Ramos (cell line): ENCODE measurements around the gene BMPR1A.
"Not testable (repeated sequence)": the region's sequence is repeated elsewhere in the genome, so short reads cannot be mapped to it uniquely, and the experiment has no call there.

Experiments
- in situ Hi-C: fragments of 300-500 bp; cut with MboI; formaldehyde crosslinking; loops from one replicate; pipeline ENCODE4 v1.14.3; 2022; ENCODE audit warnings: low sequenced_read_pairs; ENCODE audit not compliant: unreplicated experiment

BMPR1A gene

DNA sequence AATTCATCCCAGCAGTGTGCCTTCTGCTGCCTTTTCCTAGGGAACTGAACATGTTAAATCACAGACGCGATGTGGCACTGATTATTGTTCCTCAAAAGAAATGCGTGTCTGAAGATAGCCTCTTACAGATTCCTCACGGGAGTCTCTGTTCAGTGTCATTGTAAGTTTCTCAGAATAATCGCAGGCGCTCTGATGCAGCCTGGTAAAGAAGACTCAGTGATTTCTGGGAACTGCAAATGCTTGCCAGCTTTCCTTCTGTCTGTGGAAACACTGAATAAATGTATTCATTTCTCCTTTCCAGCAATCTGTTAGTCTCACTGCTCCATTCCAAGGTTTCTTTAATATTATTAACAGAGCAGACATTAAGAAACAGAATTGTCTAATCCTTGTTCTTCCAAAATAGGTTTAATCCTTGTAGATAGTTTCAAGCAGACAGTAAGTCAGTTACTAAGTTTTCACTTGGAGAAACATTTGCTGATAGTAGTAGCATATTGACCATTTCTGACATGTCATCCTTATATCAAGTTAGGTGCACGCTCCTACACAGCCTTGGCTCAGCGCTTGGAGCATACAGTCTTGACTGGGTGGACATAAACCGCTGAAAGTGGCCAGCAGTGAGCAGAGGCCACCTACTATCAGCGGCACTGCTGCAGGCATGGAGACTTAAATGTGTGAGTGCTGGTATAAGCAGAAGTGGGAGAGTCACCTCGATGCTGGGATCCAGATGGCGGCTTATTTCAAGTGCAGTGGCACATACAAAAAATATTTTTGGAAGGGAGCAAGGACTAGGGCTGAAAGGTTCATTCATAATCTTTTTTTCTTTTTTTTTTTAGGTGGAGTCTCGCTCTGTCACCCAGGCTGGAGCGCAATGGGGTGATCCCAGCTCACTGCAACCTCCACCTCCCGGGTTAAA lies 173.3 kb downstream of the BMPR1A start:
- in situ Hi-C loops, result no loop called here

DNA sequence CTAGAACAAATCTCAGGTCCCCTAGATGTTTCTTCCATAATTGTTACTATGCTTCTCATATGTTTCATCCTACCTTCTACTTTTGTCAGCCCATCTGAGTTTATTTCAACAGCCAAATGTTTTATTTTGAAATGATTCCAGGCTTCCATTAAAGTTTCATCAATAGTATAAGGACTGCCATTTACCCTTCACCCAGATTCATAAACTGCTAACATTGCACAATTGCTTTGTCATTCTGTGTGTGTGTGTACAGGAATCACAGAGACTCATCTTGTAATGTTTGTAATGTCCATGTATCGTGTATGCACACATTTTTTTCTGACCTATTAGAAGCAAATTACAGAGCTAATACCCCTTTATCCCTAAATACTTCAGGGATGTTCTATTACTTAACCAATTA lies 175.5 kb downstream of the BMPR1A start:
- in situ Hi-C loops, result no loop called here

DNA sequence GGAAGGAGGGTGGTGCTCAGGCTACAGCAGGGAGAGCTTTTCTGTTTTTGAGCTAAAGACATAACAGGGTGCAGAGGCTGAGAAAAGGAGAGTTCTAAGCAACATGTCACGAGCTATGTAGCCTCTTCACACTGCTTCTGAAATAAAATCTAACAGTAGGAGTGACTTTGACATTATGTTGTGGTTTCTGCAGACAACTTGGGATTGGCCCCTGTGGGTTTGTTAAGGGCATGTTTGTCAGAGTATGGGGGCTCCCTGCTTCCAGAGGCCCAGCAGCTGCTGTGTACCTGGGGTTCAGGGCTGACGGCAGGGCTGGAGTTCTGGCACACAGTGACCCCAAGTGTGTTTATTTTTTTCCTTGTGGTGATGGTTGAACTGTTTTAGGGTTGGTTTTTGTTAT lies 176.3 kb downstream of the BMPR1A start:
- in situ Hi-C loops, result no loop called here

DNA sequence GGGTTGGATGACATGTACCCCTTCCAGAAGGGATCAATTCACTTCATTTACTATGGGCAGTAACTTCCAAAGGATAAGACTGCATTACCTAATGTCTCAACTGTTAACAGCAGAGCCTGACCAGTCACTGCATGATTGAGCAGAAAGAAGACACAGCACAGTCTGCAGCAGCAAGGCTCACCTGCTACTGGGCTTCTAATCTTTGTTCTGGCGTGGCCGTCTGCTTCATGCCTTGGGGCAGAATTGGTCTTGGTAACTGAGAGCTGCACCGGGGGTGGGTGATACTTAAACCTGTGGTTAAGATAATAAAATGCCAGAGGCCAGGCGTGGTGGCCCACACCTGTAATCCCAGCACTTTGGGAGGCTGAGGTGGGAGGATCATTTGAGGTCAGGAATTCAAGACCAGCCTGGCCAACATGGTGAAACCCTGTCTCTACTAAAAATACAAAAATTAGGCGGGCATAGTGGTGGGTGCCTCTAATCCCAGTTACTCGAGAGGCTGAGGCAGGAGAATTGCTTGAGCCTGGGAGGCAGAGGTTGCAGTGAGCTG lies 177.8 kb downstream of the BMPR1A start:
- in situ Hi-C loops, result not testable (repeated sequence)

DNA sequence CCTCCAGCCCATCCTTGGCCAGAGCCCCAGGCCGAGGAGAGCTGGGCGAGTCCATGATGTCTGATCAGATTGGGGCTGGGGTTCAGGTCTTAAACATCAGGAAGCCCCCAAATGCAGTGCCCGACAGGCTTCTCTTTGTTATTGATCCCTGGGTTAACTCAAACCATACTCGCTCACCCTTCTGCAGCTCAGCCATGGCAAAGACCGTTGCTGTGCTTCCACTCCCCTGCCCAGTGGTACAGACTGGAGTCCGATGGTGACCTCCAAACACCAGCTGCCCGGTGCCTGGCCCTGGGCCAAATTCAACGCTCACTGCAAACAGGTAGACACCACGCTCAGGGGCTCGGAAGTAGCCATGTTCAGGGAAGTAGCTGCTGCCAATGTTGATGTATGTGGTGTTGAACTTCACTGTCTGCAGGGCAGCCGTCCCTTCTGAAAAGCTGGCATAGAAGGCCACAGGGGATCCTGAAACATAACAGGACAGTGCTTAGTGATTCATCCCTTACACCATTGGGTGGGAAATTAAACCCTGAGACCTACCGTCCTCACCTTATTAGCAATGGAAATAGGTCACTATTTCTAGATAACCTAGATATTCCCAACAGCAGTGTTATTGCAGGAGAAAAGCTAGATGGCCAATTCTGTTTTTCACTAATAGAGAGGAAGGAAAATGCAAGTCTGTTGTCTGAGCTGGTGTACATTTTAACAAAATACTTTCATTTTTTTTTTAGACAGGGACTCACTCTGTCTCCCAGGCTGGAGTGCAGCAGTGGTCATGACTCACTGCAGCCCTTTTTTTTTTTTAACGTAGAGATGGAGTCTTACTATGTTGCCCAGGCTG lies 180.5 kb downstream of the BMPR1A start:
- in situ Hi-C loops, result no loop called here

DNA sequence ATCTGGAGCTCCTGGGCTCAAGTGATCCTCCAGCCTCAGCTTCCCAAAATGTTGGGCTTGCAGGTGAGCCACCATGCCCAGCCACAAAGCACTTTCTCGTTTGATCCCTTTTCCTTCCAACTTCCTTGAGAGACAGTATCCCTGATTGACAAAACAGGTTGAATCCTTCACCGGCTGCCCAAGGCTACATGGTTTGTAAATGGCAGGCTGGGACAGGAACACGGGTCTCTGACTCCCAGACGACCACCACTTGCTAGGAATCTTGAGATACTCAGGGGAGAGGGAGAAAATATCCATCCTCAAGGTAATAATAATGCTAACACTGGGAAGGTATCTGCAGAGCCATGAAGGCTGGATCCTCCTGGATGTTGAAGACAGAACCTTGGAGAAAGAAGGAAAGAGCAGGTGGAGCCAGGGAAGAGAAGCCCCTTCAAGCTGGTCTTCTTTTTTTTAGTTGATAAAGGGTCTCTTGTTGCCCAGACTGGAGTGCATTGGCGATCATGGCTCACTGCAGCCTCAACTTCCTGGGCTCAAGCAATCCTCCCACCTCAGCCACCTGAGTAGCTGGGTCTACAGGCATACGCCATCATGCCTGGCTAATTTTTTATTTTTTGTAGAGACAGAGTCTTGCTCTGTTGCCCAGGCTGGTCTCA lies 181.2 kb downstream of the BMPR1A start:
- in situ Hi-C loops, result no loop called here

DNA sequence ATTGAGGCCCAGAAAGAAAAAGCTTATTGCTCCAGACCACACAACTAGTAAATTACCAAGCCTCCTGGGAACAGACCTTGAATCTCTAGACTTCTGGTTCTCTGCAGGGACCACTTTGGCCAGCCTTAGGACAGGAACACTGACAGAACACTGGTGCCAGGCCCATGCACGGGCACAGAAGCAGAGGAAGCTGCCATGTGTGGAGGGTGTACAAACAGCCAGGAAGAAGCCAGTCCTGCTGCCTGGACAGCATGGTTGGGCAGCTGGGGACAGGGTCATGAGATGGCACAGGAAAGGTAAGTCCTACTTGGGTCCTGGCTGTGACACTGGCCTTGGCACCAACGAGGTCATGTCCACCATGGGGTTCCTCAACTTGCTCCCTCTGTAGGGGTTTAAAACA lies 181.8 kb downstream of the BMPR1A start:
- in situ Hi-C loops, result no loop called here

DNA sequence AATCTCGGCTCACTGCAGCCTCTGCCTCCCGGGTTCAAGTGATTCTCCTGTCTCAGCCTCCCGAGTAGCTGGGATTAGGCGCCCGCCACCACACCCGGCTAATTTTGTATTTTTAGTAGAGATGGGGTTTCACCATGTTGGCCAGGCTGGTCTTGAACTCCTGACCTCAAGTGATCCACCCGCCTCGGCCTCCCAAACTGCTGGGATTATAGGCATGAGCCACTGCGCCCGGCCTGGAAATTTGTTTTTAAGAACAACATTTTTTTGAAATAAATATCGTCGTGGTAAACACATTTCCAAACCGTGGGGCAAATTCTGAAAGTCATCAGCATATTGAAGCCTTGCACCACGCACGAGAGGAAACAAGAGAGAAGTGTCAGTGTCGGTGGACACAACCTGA lies 183.7 kb downstream of the BMPR1A start:
- in situ Hi-C loops, result not testable (repeated sequence)

DNA sequence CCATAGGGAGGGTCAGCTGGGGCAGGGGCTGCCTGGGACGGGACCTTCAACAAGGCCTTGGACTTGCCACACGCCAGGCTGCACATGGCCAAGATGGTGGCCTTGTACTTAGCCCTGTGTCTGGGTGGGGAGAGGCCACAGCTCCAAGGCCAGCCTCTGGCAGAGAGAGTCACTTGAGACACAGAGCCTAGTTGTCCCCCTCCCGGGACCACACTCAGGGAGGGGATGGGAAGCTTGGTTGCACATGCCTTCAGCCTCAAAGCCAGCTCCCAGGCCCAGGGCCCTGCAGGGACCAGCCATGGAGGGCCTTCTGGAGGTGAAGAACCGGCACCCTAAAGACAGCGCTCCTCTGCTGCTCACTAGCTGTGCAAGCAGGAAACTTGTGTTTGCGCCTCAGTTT lies 184.3 kb downstream of the BMPR1A start:
- in situ Hi-C loops, result no loop called here

DNA sequence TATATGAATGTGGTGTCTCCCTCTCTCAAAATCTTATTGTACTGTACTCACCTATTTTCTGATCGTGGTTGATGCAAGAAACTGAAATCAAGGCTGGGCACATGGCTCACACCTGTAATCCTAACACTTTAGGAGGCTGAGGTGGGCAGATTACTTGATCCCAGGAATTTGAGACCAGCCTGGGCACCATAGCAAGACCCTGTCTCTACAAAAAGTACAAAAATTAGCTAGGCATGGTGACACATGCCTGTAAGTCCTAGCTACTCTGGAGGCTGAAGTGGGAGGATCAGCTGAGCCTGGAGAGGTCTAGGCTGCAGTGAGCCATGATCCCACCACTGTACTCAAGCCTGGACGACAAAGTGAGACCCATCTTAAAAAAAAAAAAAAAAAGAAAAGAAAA lies 185.0 kb downstream of the BMPR1A start:
- in situ Hi-C loops, result no loop called here

DNA sequence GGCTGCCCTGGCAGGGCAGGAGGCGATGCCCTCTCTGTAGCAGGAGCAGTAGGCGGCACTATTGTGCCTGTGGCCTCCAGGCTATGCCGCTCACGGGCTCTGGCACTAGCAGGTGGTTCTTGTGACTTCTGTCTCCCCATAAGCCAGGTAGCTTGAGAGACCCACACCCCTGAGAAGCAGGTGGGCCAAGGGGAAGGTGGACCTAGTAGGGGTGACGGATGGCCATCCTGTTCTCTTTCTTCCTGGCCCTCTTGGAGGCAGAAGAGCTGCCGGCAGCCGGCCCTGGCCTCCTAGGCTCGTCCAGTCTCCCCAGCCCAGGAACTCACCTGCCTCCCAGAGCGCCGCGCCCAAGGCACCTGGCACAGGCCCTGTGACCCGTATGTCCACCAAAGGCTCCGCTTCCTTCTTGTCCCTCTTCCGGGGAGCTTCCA lies 185.6 kb downstream of the BMPR1A start:
- in situ Hi-C loops, result no loop called here

DNA sequence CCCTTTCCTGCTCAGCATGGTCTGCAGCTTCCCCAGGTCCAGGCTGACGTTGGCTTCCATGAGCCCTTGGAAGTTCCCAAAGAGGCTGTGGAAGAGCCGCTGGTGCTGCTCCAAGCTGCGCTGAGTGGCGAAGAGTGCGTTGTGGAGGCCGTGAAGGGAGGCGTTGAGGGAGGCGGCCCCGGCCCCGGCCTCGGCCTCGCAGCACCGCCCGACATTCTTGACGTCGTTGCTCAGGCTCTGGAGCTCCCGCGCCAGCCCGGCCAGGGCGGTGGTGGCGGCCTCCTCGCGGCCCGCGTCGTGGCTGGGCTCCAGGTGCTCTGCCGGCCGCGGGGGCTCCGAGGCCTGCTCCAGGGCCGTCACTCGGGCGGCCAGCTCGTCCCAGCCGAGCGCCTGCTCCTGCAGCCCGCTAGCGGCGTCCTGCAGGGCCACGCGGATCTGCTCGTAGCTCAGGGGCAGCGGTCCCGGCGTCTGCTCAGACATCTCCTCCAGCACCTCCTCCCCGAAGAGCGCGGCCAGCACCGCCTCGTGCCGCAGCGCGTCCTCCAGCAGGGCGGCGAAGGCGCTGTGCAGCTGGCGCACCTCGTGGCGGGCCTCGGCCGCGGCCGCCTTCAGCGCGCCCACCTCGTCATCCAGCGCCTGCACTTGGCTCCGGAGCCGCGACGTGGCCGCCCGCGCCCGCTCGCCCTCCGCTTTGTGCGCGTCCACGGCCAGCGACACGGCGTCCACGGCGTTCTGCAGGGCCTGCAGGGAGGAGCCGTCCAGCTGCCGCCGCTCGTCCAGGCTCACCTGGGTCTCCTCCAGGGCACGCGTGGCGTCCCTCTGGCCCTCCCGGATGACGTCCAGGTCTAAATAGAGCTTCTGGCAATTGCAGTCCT lies 186.3 kb downstream of the BMPR1A start:
- in situ Hi-C loops, result no loop called here

DNA sequence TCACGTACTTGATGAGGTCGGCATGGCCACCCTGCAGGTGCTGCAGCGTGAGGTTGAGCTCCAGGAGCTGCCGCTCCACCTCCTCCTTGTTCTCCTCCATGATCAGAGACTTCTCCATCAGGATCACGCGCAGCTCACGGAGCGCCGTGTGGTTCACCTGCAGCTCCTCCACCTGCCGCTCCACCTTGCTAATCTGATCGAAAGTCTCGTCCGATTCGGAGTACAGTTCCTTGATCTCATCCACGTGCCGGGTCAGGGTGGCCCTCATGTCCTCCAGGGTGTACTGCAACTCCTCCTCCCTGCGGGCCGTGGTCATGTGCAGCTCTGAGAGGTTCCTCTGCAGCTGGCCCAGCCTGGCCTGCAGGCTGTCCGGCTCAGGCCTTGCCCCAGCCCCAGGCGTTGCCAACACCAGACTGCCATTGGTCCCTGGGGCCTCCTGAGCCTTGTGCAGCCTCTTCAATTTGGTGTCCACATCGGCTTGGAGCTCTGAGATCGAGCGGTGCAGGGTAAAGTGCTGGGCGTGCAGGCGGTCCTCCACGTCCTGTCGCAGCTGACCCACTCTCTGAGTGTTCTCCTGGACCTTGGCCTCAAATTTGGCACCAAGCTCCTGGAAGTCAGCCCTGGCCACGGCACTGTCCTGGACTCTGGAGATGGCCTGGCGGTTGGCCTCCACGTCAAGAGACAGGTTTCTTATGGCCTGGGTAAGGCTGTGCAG lies 187.1 kb downstream of the BMPR1A start:
- in situ Hi-C loops, result no loop called here

DNA sequence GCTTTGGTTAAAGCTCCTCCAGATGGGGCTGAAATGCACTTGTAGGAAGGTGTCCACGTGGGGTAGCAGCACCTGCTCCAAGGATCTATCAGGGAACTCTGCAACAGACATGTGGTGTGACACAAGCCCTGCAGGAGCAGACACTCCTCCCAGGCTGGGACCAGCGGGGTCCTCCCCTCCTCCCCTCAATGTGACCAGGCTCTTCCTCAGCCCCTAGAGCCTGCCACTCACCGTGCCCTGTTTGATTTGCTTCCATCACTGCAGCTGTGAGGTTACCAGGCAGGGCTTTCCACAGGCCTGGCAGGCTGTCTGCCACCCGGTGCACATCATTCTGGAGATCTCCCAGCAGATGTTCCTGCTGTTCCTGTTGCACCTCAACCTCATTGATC lies 187.6 kb downstream of the BMPR1A start:
- in situ Hi-C loops, result no loop called here

DNA sequence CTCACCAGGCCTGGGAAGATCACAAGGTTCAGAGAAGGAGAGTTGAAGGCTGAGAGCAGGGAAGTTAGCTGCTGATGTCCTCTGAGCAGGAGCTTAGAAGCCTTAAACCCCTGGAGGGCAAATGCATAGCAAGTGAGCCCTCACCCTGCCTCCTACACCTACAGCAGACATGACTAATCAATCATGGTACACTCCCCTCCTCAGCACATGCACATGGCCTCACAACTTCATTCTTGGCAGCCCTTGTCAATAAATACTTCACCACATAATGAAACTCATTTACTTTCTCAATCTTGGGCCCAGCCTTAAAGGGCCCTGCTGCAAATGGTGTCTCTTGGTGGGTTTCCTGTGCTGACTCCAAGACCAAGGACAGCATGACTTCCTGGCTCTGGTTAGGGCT lies 188.1 kb downstream of the BMPR1A start:
- in situ Hi-C loops, result no loop called here

DNA sequence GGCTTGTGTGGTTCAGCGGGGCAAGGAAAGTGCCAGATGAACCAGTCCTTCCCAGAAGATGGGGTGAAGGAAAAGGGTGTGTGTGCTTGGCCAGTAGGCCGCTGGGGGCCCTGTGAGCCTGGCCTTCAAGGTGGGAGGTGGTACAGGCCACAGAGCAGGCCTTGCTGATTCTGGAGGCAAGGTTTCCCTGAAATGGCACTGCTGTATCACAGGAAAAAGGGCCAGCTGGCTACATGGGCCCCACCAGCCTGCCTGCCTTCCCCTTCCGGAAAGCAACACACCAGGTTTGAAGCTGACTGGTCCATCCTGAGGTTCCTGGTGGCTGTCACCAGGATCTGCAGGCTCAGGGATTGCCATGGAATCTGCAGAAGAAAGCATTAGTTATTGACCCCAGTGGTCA lies 188.5 kb downstream of the BMPR1A start:
- in situ Hi-C loops, result no loop called here

DNA sequence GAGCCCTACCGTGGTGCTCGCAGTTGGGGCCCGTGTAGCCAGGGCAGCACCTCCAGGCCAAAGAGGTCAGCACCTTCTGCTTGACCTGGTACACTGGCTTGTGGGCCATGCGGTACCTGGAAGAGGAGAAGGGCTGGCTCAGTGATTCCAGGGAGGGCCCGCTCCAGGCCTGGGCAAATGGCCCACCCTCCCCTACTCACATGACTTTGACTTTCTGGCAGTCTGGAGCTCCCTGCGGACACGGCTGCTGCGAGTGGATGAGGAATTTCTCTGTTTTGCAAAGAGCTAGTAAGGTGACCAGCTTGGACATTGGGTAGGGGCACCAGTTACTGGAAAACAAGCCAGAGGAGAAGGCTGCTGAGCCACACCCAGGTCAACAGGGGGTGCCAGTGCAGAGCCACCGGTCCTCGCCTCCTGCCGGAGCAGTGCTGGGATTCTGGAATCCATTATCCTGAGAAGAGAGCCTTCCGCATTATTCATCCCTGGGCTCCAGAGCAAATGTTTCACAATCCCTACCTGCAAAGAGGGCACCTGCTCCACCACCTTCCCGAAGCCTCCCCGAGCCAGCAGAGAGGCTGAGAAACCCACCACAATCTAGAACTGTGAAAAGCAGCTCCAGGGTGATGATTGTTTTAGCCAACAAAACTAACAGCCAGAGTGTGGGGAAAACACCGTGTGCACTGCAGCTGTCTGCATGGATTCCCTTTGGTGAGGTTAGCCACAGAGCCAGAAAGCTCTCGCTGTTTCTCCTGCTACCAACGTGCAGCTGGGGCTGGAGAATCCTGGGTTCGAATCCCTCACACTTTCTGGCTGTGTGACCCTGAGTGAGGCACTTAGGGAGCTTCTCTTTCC lies 189.2 kb downstream of the BMPR1A start:
- in situ Hi-C loops, result no loop called here
